ENCODE data around the gene KRTAP10-7.
"Not testable (repeated sequence)": the region's sequence is repeated elsewhere in the genome, so short reads cannot be mapped to it uniquely, and the experiment has no call there.

KRTAP10-7 gene

GRCh38 chr21:44571844-44572782, 28.3 kb upstream of the KRTAP10-7 start:
- no peak for DNase-seq (ENCODE audit: low spot score)

- DNase-seq (ENCODE audit: low spot score) = no peak
Measured at GRCh38 chr21:44572959-44573583, 27.3 kb upstream of the KRTAP10-7 start.

- DNase-seq (ENCODE audit: low spot score) = not testable (repeated sequence)
Measured at GRCh38 chr21:44573630-44574456, 26.6 kb upstream of the KRTAP10-7 start, which contains the start of gene KRTAP10-4. KRTAP10-4 (plus strand) TSS chr21:44573729; CDS start chr21:44573759, 30 bp downstream.

GRCh38 chr21:44574457-44575306, 25.7 kb upstream of the KRTAP10-7 start:
- DNase-seq (ENCODE audit: low spot score) = no peak

- DNase-seq (ENCODE audit: low spot score) = no peak
Measured at GRCh38 chr21:44575307-44576024, 24.9 kb upstream of the KRTAP10-7 start.

- DNase-seq (ENCODE audit: low spot score) = no peak
Measured at GRCh38 chr21:44576025-44576420, 24.4 kb upstream of the KRTAP10-7 start.

GRCh38 chr21:44578371-44579055, 21.9 kb upstream of the KRTAP10-7 start:
- no peak for DNase-seq (ENCODE audit: low spot score)

GRCh38 chr21:44579056-44579832, 21.2 kb upstream of the KRTAP10-7 start:
- no peak for DNase-seq (ENCODE audit: low spot score)

GRCh38 chr21:44579833-44580144, 20.6 kb upstream of the KRTAP10-7 start:
- no peak for DNase-seq (ENCODE audit: low spot score)

GRCh38 chr21:44580231-44580821, 20.1 kb upstream of the KRTAP10-7 start, which contains the start of gene KRTAP10-5:
KRTAP10-5 (minus strand) TSS chr21:44580604; CDS start chr21:44580578, 26 bp downstream.
- DNase-seq (ENCODE audit: low spot score) = not testable (repeated sequence)

- no peak for DNase-seq (ENCODE audit: low spot score)
Measured at GRCh38 chr21:44581158-44581557, 19.2 kb upstream of the KRTAP10-7 start.

GRCh38 chr21:44582055-44582454, 18.3 kb upstream of the KRTAP10-7 start:
- DNase-seq (ENCODE audit: low spot score) = no peak

GRCh38 chr21:44583089-44583799, 17.2 kb upstream of the KRTAP10-7 start:
- DNase-seq (ENCODE audit: low spot score) = no peak

GRCh38 chr21:44583800-44584147, 16.6 kb upstream of the KRTAP10-7 start:
- DNase-seq (ENCODE audit: low spot score) = no peak

GRCh38 chr21:44585892-44586291, 14.5 kb upstream of the KRTAP10-7 start:
- DNase-seq (ENCODE audit: low spot score) = no peak

- no peak for DNase-seq (ENCODE audit: low spot score)
Measured at GRCh38 chr21:44589094-44589493, 11.3 kb upstream of the KRTAP10-7 start.

GRCh38 chr21:44589586-44590305, 10.7 kb upstream of the KRTAP10-7 start:
- no peak for DNase-seq (ENCODE audit: low spot score)

All from SK-N-DZ (cell line).